Islet precursor cell (in vitro differentiated cells): ENCODE data around the gene ARMC9.
"Not testable (repeated sequence)": the region's sequence is repeated elsewhere in the genome, so short reads cannot be mapped to it uniquely, and the experiment has no call there.

Experiments used
- DNase-seq: peaks from one replicate; pipeline ENCODE4 v3.0.0-alpha.2; 2018

ARMC9 gene

GRCh38 chr2:231293163-231293562 is 94.7 kb downstream of the ARMC9 start:
- no peak for DNase-seq

- no peak for DNase-seq
These were observed 95.7 kb downstream of the ARMC9 start for GRCh38 chr2:231294116-231294515.

GRCh38 chr2:231294571-231295362 is 96.3 kb downstream of the ARMC9 start:
- DNase-seq = no peak

GRCh38 chr2:231295363-231295655 is 96.9 kb downstream of the ARMC9 start:
- no peak for DNase-seq

- no peak for DNase-seq
These were observed 98.1 kb downstream of the ARMC9 start for GRCh38 chr2:231296401-231296974.

- DNase-seq = peak; percentile 87
These were observed 98.9 kb downstream of the ARMC9 start for GRCh38 chr2:231297108-231297908.

- DNase-seq = no peak
These were observed 99.7 kb downstream of the ARMC9 start for GRCh38 chr2:231298091-231298490.

- DNase-seq = no peak
These were observed 100.8 kb downstream of the ARMC9 start for GRCh38 chr2:231299267-231299666.

- DNase-seq = no peak
These were observed 101.7 kb downstream of the ARMC9 start for GRCh38 chr2:231300020-231300721.

- DNase-seq = no peak
These were observed 102.3 kb downstream of the ARMC9 start for GRCh38 chr2:231300722-231301076.

GRCh38 chr2:231304259-231304658 is 105.8 kb downstream of the ARMC9 start:
- not testable (repeated sequence) for DNase-seq

- no peak for DNase-seq
These were observed 106.8 kb downstream of the ARMC9 start for GRCh38 chr2:231305221-231305620.

- DNase-seq = no peak
These were observed 108.5 kb downstream of the ARMC9 start for GRCh38 chr2:231306791-231307393.

- DNase-seq = no peak
These were observed 109.8 kb downstream of the ARMC9 start for GRCh38 chr2:231308219-231308618.

GRCh38 chr2:231308631-231309428 is 110.4 kb downstream of the ARMC9 start:
- no peak for DNase-seq

GRCh38 chr2:231312066-231312465 is 113.6 kb downstream of the ARMC9 start:
- DNase-seq = no peak

- no peak for DNase-seq
These were observed 117.5 kb downstream of the ARMC9 start for GRCh38 chr2:231315896-231316295.

- no peak for DNase-seq
These were observed 119.1 kb downstream of the ARMC9 start for GRCh38 chr2:231317579-231317978.

- DNase-seq = no peak
These were observed 120.0 kb downstream of the ARMC9 start for GRCh38 chr2:231318436-231318835.

GRCh38 chr2:231318954-231319353 is 120.5 kb downstream of the ARMC9 start:
- no peak for DNase-seq

- no peak for DNase-seq
These were observed 121.4 kb downstream of the ARMC9 start for GRCh38 chr2:231319867-231320266.

- no peak for DNase-seq
These were observed 122.6 kb downstream of the ARMC9 start for GRCh38 chr2:231321021-231321420.
